ENCODE measurements around the gene TRAP1.

DNA sequence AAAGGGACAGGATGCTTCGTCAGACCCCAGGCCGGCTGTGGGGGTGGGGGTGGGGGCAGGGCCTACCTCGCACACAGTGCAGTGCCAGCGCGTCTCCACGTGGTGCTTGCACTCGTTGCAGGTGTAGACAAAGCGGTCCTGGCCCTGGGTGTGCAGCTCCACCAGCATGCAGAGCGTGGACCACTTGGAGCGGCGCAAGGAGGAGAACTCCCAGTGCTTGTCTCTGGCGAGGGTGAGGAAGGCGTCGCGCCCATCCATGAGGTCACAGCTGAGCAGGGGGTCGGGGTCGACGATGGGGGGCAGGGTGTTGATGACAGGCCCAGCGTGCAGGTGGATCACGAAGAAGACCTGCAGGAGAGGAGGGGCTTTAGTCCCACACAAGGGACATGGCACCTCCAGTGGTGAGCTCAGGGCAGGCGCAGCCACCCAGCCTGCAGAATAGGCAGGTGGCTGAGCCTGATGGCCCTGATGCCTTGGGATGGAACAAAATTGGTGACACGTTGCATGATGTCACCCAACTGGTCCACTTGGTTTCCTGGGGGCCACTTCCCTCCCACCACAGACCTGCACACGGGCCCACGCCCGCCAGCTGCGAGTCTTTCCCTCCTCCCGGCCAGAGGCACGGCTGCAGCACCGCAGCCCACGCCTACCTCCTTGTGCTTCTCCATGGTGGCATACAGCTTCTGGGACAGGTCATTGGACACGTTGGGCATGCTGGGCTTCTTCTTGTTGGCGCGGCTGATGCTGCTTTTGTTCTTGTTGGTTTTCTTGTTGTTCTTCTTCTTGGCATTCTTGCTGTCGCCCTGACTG is 14.0 kb upstream of the TRAP1 start:
- TF ChIP-seq, protein P1, sequence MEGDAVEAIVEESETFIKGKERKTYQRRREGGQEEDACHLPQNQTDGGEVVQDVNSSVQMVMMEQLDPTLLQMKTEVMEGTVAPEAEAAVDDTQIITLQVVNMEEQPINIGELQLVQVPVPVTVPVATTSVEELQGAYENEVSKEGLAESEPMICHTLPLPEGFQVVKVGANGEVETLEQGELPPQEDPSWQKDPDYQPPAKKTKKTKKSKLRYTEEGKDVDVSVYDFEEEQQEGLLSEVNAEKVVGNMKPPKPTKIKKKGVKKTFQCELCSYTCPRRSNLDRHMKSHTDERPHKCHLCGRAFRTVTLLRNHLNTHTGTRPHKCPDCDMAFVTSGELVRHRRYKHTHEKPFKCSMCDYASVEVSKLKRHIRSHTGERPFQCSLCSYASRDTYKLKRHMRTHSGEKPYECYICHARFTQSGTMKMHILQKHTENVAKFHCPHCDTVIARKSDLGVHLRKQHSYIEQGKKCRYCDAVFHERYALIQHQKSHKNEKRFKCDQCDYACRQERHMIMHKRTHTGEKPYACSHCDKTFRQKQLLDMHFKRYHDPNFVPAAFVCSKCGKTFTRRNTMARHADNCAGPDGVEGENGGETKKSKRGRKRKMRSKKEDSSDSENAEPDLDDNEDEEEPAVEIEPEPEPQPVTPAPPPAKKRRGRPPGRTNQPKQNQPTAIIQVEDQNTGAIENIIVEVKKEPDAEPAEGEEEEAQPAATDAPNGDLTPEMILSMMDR (IDR thresholded peaks at IDR 0.05) = no peak
- no peak for TF ChIP-seq POLR2A (IDR thresholded peaks at IDR 0.05)

Measured in gastroesophageal sphincter (tissue), 3 donors.